H9 (cell line): ENCODE measurements around the gene RGR. TPM values are rescaled to one million over a fixed set of nuclear protein-coding genes. Genes with fewer than 3 reads are reported as not detected.

Experiments used
- DNase-seq: peaks from one replicate; pipeline ENCODE4 v3.0.0-alpha.2; 2017
- H2AFZ ChIP-seq: one replicate; pipeline ENCODE4 v1.6.1; 2013; ENCODE audit warnings: mild to moderate bottlenecking, low read length, control low read depth, moderate library complexity
- H2AK5ac ChIP-seq: 2 replicates; pipeline ENCODE4 v1.6.1; 2013; ENCODE audit warnings: low read length, control low read depth, mixed read lengths; ENCODE audit not compliant: insufficient read length
- H2BK120ac ChIP-seq: one replicate; pipeline ENCODE4 v1.6.1; 2013; ENCODE audit warnings: low read depth, mild to moderate bottlenecking, low read length, control low read depth, inconsistent platforms; ENCODE audit not compliant: poor library complexity, severe bottlenecking
- H2BK12ac ChIP-seq: 2 replicates; pipeline ENCODE4 v1.6.1; 2013; ENCODE audit warnings: low read length, control low read depth, mixed read lengths, low read depth; ENCODE audit not compliant: insufficient read length
- H2BK15ac ChIP-seq: 2 replicates; pipeline ENCODE4 v1.6.1; 2013; ENCODE audit warnings: low read depth, low read length, control low read depth
- H2BK20ac ChIP-seq: one replicate; pipeline ENCODE4 v1.6.1; 2013; ENCODE audit warnings: low read depth, mild to moderate bottlenecking, low read length, control low read depth, inconsistent platforms; ENCODE audit not compliant: poor library complexity, severe bottlenecking
- H2BK5ac ChIP-seq: 2 replicates; pipeline ENCODE4 v1.6.1; 2013; ENCODE audit warnings: low read length, control low read depth, mixed read lengths; ENCODE audit not compliant: insufficient read length
- H3K14ac ChIP-seq: 2 replicates; pipeline ENCODE4 v1.6.1; 2013; ENCODE audit warnings: low read length, control low read depth; ENCODE audit not compliant: insufficient read depth
- H3K18ac ChIP-seq: 2 replicates; pipeline ENCODE4 v1.6.1; 2013; ENCODE audit warnings: low read depth, mild to moderate bottlenecking, mixed read lengths, low read length, control low read depth; ENCODE audit not compliant: insufficient read length
- H3K23ac ChIP-seq: 2 replicates; pipeline ENCODE4 v1.6.1; 2013; ENCODE audit warnings: low read length, control low read depth, mixed read lengths, low read depth; ENCODE audit not compliant: insufficient read length
- H3K23me2 ChIP-seq: 2 replicates; pipeline ENCODE4 v1.6.1; 2013; ENCODE audit warnings: low read depth, mild to moderate bottlenecking, mixed read lengths, low read length, control low read depth; ENCODE audit not compliant: insufficient read length, poor library complexity, severe bottlenecking
- H3K27ac ChIP-seq: 2 replicates; pipeline ENCODE4 v1.5.1; 2013; ENCODE audit warnings: low read length, control low read depth, mixed read lengths, low read depth; ENCODE audit not compliant: insufficient read length
- H3K27me3 ChIP-seq: 2 replicates; pipeline ENCODE4 v1.6.1; 2013; ENCODE audit warnings: low read length, control low read depth, inconsistent platforms; ENCODE audit not compliant: insufficient read depth
- H3K4ac ChIP-seq: 2 replicates; pipeline ENCODE4 v1.6.1; 2013; ENCODE audit warnings: low read depth, mild to moderate bottlenecking, control low read depth, inconsistent platforms, low read length, moderate library complexity
- H3K4me1 ChIP-seq: 2 replicates; pipeline ENCODE4 v1.6.1; 2013; ENCODE audit warnings: low read length, control low read depth, inconsistent platforms; ENCODE audit not compliant: insufficient read depth
- H3K4me2 ChIP-seq: 2 replicates; pipeline ENCODE4 v1.6.1; 2013; ENCODE audit warnings: low read length, control low read depth, mixed read lengths; ENCODE audit not compliant: insufficient read length, insufficient read depth
- H3K56ac ChIP-seq: 2 replicates; pipeline ENCODE4 v1.6.1; 2013; ENCODE audit warnings: low read depth, mild to moderate bottlenecking, mixed read lengths, low read length, control low read depth; ENCODE audit not compliant: insufficient read length
- H3K79me1 ChIP-seq: 2 replicates; pipeline ENCODE4 v1.6.1; 2013; ENCODE audit warnings: low read depth, mild to moderate bottlenecking, moderate library complexity, low read length, control low read depth, inconsistent platforms; ENCODE audit not compliant: insufficient read depth, poor library complexity, severe bottlenecking
- H3K79me2 ChIP-seq: 2 replicates; pipeline ENCODE4 v1.6.1; 2013; ENCODE audit warnings: low read length, control low read depth, inconsistent platforms; ENCODE audit not compliant: insufficient read depth
- H3K9ac ChIP-seq: 2 replicates; pipeline ENCODE4 v1.6.1; 2013; ENCODE audit warnings: low read length, control low read depth, mixed read lengths; ENCODE audit not compliant: insufficient read length; ENCODE audit errors: extremely low read depth
- H3K9me3 ChIP-seq: one replicate; pipeline ENCODE4 v1.6.1; 2013; ENCODE audit warnings: low read depth, low read length, inconsistent platforms; ENCODE audit not compliant: control insufficient read depth
- H3T11ph ChIP-seq: one replicate; pipeline ENCODE4 v1.6.1; 2013; ENCODE audit warnings: mild to moderate bottlenecking, low read length, control low read depth, inconsistent platforms
- H4K20me1 ChIP-seq: one replicate; pipeline ENCODE4 v1.6.1; 2013; ENCODE audit not compliant: control insufficient read depth, insufficient read length, insufficient read depth
- H4K5ac ChIP-seq: 2 replicates; pipeline ENCODE4 v1.6.1; 2013; ENCODE audit warnings: low read depth, mild to moderate bottlenecking, mixed read lengths, low read length, control low read depth; ENCODE audit not compliant: insufficient read length
- H4K8ac ChIP-seq: replicated peaks from 2 replicates; pipeline ENCODE4 v1.6.1; 2013; ENCODE audit warnings: low read length, control low read depth, mixed read lengths, low read depth; ENCODE audit not compliant: insufficient read length
- H4K91ac ChIP-seq: 2 replicates; pipeline ENCODE4 v1.6.1; 2013; ENCODE audit warnings: low read depth, mild to moderate bottlenecking, moderate library complexity, mixed read lengths, low read length, control low read depth; ENCODE audit not compliant: insufficient read length
- H3K27ac Mint-ChIP-seq, 3 experiments: 2 replicates in 2 of 3; 3 replicates in 1 of 3; pipeline ENCODE4 v1.8.0; 2020 to 2021; ENCODE audit warnings: mixed read lengths in 3 of 3, mild to moderate bottlenecking in 1 of 3, moderate library complexity in 1 of 3
- H3K27me3 Mint-ChIP-seq: 2 replicates; pipeline ENCODE4 v1.8.0; 2021; ENCODE audit warnings: low read depth, mild to moderate bottlenecking, moderate library complexity, mixed read lengths
- H3K36me3 Mint-ChIP-seq, 3 experiments: 2 replicates in 2 of 3; 3 replicates in 1 of 3; pipeline ENCODE4 v1.8.0; 2020 to 2021; ENCODE audit warnings: low read depth in 3 of 3, mixed read lengths in 3 of 3; ENCODE audit not compliant: insufficient read depth in 1 of 3
- H3K4me1 Mint-ChIP-seq, 2 experiments: 2 replicates each; pipeline ENCODE4 v1.8.0; 2020; ENCODE audit warnings: mixed read lengths in 2 of 2
- H3K4me3 Mint-ChIP-seq, 2 experiments: 2 replicates in 1 of 2; 3 replicates in 1 of 2; pipeline ENCODE4 v1.8.0; 2020 to 2021; ENCODE audit warnings: mild to moderate bottlenecking in 2 of 2, mixed read lengths in 2 of 2, moderate library complexity in 1 of 2
- H3K9me3 Mint-ChIP-seq, 2 experiments: 2 replicates in 1 of 2; 3 replicates in 1 of 2; pipeline ENCODE4 v1.8.0; 2020; ENCODE audit warnings: mild to moderate bottlenecking in 2 of 2, mixed read lengths in 2 of 2, moderate library complexity in 1 of 2
- CTCF ChIP-seq: fragments of 200-600 bp; sonication (generic); conservative IDR thresholded peaks from 3 replicates; pipeline ENCODE4 v1.8.0; 2021; ENCODE audit warnings: antibody characterized with exemption, mild to moderate bottlenecking
- WGBS: extraction: QIAGEN DNeasy Blood & Tissue Kit; methylation state at CpG from one replicate; pipeline ENCODE4 v1.1.7; 2013; ENCODE audit warnings: missing lambda C conversion rate, low lambda C conversion rate, mixed read lengths; ENCODE audit not compliant: insufficient read length; ENCODE audit errors: extremely low coverage; 5-methylcytosine and 5-hydroxymethylcytosine counted together
- total RNA-seq: library from RNA; stranded (reverse); gene quantifications from 2 replicates; pipeline ENCODE4 v1.2.1, GENCODE V29; 2021

RGR gene
- total RNA-seq, 1 experiment from 2014 or later, result not detected

GRCh38 chr10:84230359-84230758, 14.5 kb upstream of the RGR start:
- Mint-ChIP-seq H3K27ac (no peak overlapping the region), H3K9me3 (no peaks in the 10 kb centered on the region), H3K4me1 (no peaks in the 10 kb centered on the region), H3K36me3 (no peaks in the 10 kb centered on the region; a peak in 1 of 7 replicates), H3K27me3 (peaks cover 25% of the 10 kb centered on the region), H3K4me3 (no peak overlapping the region)
- H3K4ac ChIP-seq, result no peak overlapping the region
- no peaks in the 10 kb centered on the region for H4K20me1 ChIP-seq
- H3K27me3 ChIP-seq, result no peaks in the 10 kb centered on the region; the same call in 1 of the 2 replicates
- H2BK5ac ChIP-seq, result no peak overlapping the region
- no peaks in the 10 kb centered on the region for H3K9me3 ChIP-seq
- H2AK5ac ChIP-seq, result no peak overlapping the region
- H4K91ac ChIP-seq, result no peak overlapping the region
- no peak overlapping the region for H2BK12ac ChIP-seq
- no peak overlapping the region for H3K14ac ChIP-seq
- no peak for TF ChIP-seq CTCF
- no peaks in the 10 kb centered on the region for H3K23me2 ChIP-seq
- H4K8ac ChIP-seq, result no peak overlapping the region
- H3K79me2 ChIP-seq, result no peaks in the 10 kb centered on the region
- no peaks in the 10 kb centered on the region for H3K4me1 ChIP-seq
- DNase-seq, result no peak
- no peak overlapping the region for H3T11ph ChIP-seq
- no peak overlapping the region for H2BK20ac ChIP-seq
- no peak overlapping the region for H3K18ac ChIP-seq
- H4K5ac ChIP-seq, result no peak overlapping the region
- H3K23ac ChIP-seq, result no peak overlapping the region
- H2AFZ ChIP-seq, result no peak overlapping the region
- no peak overlapping the region for H3K4me2 ChIP-seq
- H2BK120ac ChIP-seq, result no peak overlapping the region
- no peak overlapping the region for H3K27ac ChIP-seq
- no peaks in the 10 kb centered on the region for H3K79me1 ChIP-seq
- WGBS, result no CpG with 5 or more reads among the region's 1 CpG
- H2BK15ac ChIP-seq, result no peak overlapping the region
- H3K56ac ChIP-seq, result no peak overlapping the region
- no peak overlapping the region for H3K9ac ChIP-seq
